Endothelial cell of umbilical vein (primary cell): ENCODE measurements around the gene UST.

Source experiments
- CTCF ChIP-seq, 2 donors: IDR thresholded peaks; 1 replicate in 1 of 2; 2 replicates in 1 of 2; pipeline ENCODE4 v1.5.1; 2011; ENCODE audit warnings: low read length in 2 of 2, mild to moderate bottlenecking in 2 of 2, moderate library complexity in 2 of 2, control low read depth in 1 of 2, inconsistent platforms in 1 of 2, low read depth in 1 of 2; ENCODE audit not compliant: insufficient read depth in 1 of 2; ENCODE audit errors: extremely low read depth in 1 of 2
- EZH2 ChIP-seq: IDR thresholded peaks from 2 replicates; pipeline ENCODE4 v1.6.1; 2012; ENCODE audit warnings: borderline replicate concordance, low read depth, mild to moderate bottlenecking, moderate library complexity, low read length, inconsistent platforms; ENCODE audit not compliant: severe bottlenecking
- FOS ChIP-seq: IDR thresholded peaks from 2 replicates; pipeline ENCODE4 v1.6.1; 2011; ENCODE audit warnings: mild to moderate bottlenecking, low read length, moderate library complexity, borderline replicate concordance; ENCODE audit not compliant: insufficient read depth
- GATA2 ChIP-seq: IDR thresholded peaks from 2 replicates; pipeline ENCODE4 v1.7.0; 2011; ENCODE audit warnings: low read depth, mild to moderate bottlenecking, moderate library complexity, mixed read lengths, low read length; ENCODE audit not compliant: insufficient read length, insufficient read depth
- JUN ChIP-seq: IDR thresholded peaks from 2 replicates; pipeline ENCODE4 v1.6.1; 2011; ENCODE audit warnings: borderline replicate concordance, low read depth; ENCODE audit not compliant: insufficient read length, insufficient read depth
- MYC ChIP-seq: IDR thresholded peaks from one replicate; pipeline ENCODE4 v1.6.1; 2011; ENCODE audit warnings: mild to moderate bottlenecking, low read depth, low read length
- POLR2A ChIP-seq: IDR thresholded peaks from 2 replicates; pipeline ENCODE4 v1.6.1; 2012; ENCODE audit warnings: low read depth, mild to moderate bottlenecking, control low read depth, low read length
- POLR2AphosphoS5 ChIP-seq: IDR thresholded peaks from 2 replicates; pipeline ENCODE4 v1.6.1; 2012; ENCODE audit warnings: low read depth, mild to moderate bottlenecking, control low read depth, low read length, moderate library complexity; ENCODE audit not compliant: insufficient read depth

GRCh38 chr6:148881593-148882311 lies 134.9 kb downstream of the UST start:
- TF ChIP-seq EZH2 (no peak), CTCF (IDR thresholded peaks at IDR 0.05; ENCODE audit: extremely low read depth in 1 of 2, insufficient read depth in 1 of 2, low read depth in 1 of 2, low read length in 2 of 2) (no peak), POLR2A (no peak), POLR2AphosphoS5 (no peak), GATA2 (no peak), JUN (no peak), FOS (no peak), MYC (no peak)
